Left hindlimb (tissue), 1 donor: ENCODE results near the gene UBB.
"Not testable (repeated sequence)": the region's sequence is repeated elsewhere in the genome, so short reads cannot be mapped to it uniquely, and the experiment has no call there.

Source experiments
- DNase-seq: peaks from one replicate; pipeline ENCODE4 v3.0.0-alpha.2; 2018

Gene UBB

DNA sequence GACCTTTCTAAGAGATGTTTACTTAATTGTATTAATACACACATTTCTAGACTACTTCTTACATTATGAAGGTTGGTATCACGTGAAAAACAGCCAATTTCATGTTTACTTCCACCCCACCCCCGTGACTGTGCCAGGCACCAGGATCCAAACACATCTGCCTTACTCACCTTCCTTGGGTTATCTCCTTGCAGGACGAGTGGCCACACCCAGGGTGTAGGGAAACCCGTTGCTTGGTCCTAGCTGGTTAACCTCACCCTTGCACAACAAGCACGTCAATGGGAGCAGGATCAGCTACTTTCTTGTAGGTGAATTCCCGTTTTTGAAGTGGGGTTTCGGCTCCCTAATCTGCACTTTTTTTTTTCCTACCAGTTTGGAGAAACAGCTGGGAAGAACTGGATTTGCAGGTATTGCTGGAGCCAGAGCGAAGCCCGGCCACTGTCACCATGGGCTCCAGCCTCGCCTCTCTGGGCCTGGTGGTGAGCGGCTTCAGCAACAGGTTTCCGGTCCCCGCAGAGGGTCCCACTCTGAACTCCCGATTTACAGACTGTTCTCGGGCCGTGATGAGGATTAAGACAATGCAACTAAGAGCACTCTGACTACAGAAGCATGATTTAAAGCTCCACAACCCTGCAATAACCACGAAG, 2.1 kb upstream of the UBB start:
- no peak for DNase-seq

- no peak for DNase-seq
Measured at GRCh38 chr17:16379654-16380053, 1.2 kb upstream of the UBB start.

DNA sequence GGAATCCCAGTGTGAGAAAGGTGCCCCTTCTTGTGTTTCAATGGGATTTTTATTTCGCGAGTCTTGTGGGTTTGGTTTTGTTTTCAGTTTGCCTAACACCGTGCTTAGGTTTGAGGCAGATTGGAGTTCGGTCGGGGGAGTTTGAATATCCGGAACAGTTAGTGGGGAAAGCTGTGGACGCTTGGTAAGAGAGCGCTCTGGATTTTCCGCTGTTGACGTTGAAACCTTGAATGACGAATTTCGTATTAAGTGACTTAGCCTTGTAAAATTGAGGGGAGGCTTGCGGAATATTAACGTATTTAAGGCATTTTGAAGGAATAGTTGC, 567 bp downstream of the UBB start:
- peak; percentile 35 for DNase-seq

DNA sequence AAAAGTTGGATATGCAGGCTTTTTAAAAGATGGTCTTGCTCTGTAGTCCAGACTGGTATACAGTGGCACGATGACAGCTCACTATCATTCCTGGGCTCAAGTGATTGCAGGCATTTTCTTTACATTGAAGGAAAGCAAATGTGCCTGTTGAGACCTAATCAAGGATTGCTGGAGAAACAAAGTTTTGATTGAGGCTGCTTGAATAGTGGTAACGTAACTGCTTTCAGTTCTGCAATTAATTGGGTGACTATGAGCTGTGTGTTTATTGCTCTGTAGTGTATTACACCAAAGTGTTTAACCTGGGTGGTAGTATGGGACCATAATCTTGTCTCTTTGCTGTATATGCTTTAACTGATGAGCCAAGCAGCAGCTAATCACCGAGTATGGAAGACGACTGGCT, 2.3 kb downstream of the UBB start:
- no peak for DNase-seq

DNA sequence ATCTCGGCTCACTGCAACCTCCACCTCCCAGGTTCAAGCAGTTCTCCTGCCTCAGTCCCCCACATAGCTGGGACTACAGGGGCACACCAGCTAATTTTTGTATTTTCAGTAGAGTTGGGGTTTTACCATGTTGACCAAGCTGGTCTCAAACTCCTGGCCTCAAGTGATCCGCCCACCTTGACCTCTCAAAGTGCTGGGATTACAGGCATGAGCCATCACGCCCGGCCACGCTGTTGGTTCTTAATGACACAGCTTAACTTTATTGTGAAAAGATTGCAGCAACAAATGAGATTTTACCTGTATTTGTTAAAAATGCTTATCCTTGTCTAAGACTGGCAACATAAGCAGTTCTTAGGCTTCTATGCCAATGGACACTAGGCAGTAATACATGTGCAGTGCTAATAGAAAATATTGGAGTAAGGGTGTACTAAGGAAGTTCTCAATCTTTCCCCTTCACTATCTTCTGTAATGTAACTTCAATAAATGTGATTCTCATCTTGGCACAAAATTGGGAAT, 2.9 kb downstream of the UBB start:
- no peak for DNase-seq

GRCh38 chr17:16384557-16384956, 3.7 kb downstream of the UBB start:
- no peak for DNase-seq

GRCh38 chr17:16386126-16386507, 5.2 kb downstream of the UBB start:
- DNase-seq, result not testable (repeated sequence)

DNA sequence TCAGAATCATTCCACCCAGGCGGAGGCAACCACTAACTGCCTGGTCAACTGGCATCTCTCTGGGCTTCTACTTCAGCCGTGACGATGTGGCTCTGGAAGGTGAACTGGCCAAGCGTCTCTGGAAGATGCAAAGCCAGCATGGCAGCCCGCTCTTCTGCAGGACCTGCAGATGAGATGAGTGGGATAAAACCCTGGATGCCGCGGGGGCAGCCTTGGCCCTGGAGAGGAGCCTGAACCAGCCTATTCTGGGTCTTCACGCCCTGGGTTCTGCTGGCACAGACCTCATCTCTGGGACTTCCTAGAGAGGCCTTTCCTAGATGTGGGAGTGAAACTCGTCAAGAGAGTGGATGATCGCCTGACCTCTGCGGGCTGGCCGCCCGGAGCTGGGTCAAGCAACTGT, 10.6 kb downstream of the UBB start:
- no peak for DNase-seq

- DNase-seq, result not testable (repeated sequence)
Measured at GRCh38 chr17:16392491-16392890, 11.6 kb downstream of the UBB start.

DNA sequence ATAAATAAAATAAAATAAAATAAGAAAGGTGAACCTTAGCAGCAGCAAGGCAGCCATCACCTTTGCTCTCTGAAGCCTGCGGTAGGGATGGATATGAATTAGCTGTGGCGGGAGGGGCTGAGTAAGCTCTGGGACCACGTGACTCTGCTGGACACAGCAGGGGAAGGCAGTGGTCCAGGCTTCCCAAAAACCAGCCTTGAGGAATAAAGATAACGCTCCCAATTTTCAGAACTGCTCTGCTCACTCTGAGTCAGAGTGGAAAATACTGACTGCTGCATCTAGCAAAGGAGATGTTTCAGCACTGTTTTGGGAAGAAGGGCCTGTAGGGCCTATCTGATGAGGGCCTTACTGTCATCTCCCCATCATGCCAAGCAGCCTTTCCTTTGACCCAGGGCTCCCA, 15.0 kb downstream of the UBB start:
- DNase-seq, result not testable (repeated sequence)

- DNase-seq, result not testable (repeated sequence)
Measured at GRCh38 chr17:16396693-16397092, 15.8 kb downstream of the UBB start.

DNA sequence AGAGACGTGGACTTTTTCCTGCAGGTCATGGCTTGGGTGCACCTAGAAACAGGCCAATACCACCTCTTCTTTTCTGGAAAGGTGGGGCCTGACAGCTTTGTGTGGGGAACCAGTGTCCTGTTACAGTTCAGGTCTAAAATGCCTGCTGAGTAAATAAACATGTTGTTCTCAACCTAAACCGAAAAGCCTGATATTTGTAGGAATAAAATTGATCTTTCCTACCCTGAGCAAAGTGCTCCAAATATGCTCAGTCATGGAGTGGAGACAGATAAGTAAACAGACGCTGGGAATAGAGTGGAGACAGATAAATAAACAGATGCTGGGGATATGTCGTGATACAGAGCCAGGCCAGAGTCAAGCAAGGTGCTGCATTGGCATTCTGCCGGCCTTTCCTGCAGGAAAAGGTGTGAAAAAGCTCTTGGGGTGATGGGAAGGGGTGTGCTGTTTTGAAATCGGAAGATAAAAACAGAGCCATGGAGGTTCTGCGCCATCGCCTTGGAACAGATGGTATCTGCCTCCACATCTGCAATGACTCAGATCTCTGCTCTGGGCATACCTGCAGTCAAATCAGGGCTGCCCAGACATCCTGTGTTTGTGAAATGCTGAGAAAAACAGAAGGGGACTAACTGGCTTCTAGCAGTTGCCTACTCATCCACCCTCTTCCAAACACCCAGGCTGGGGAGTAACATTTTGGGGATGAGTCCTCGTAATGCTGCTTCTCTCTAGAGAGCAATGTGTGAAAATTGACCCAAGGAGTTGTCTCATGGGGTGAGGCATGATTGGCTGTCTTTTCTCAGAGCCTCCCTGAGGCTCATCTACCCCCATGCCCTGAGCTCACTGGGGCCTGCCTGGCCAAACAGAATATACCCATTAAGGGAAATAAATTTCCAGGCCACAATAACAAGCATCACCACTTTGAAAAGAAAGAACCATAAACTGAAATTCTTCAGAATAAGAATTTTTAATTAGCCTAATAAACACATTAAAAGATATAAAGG, 17.7 kb downstream of the UBB start:
- no peak for DNase-seq

DNA sequence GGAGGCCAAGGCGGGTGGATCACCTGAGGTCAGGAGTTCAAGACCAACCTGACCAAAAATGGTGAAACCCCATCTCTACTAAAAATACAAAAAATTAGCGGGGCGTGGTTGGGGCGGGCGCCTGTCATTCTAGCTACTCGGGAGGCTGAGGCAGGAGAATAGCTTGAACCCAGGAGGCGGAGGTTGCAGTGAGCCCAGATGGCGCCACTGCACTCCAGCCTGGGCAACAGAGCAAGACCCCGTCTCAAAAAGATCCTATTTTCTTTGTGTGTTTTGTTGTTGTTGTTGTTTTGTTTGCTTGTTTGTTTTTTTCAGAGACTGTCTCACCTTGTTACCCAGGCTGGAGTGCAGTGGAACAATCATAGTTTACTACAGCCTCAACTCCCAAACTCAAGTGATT, 23.0 kb downstream of the UBB start:
- not testable (repeated sequence) for DNase-seq

- DNase-seq, result peak; percentile 64
Measured at GRCh38 chr17:16406742-16407674, 26.1 kb downstream of the UBB start.

GRCh38 chr17:16407911-16408588, 27.2 kb downstream of the UBB start:
- no peak for DNase-seq

- no peak for DNase-seq
Measured at GRCh38 chr17:16415031-16415924, 34.4 kb downstream of the UBB start, which contains the start of gene TRPV2. Gene TRPV2, plus strand, starts transcription at chr17:16415571. Its CDS starts 2,098 bp downstream, at chr17:16417669.

GRCh38 chr17:16417399-16417798, 36.5 kb downstream of the UBB start:
- DNase-seq, result no peak

- no peak for DNase-seq
Measured at GRCh38 chr17:16417896-16418684, 37.2 kb downstream of the UBB start.

DNA sequence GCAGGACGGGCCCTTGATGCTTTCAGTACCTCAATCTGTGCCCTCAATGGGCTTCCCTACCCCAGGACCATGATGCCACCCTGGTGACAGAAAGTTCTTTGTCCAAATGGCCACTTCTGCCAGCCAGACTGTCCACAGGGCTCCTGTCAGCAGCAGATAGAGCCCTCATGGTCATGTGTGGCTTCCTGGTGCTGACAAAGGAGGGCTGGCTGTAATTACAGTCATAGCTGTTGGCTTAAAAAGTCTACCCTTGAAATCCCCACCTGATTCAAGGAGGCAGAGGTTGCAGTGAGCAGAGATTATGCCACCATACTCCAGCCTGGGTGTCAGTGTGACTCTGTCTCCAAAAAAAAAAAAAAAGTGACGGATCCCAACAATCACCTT, 37.8 kb downstream of the UBB start:
- DNase-seq, result no peak
